DND-41 (cell line): ENCODE data around the gene XKR7.

Experiments
- CTCF ChIP-seq: IDR thresholded peaks from 2 replicates; pipeline ENCODE4 v1.5.1; 2012; ENCODE audit warnings: borderline replicate concordance, low read length, moderate library complexity, mild to moderate bottlenecking; ENCODE audit not compliant: poor library complexity, severe bottlenecking; ENCODE audit errors: extremely low read depth
- EZH2 ChIP-seq: IDR thresholded peaks from 3 replicates; pipeline ENCODE4 v1.6.1; 2012; ENCODE audit warnings: borderline replicate concordance, low read depth, mild to moderate bottlenecking, moderate library complexity, low read length, inconsistent platforms; ENCODE audit not compliant: severe bottlenecking

- TF ChIP-seq EZH2 (no peak), CTCF (no peak)
Observed at GRCh38 chr20:31951203-31951529, 16.8 kb upstream of the XKR7 start.
